GM10248 (cell line): Measurements from ENCODE around the gene C6orf15.
A peak's percentile ranks its signal among the peaks of the same experiment; 100 is the strongest.

Source experiments
- CTCF ChIA-PET: fragments of 300-600 bp; sonication (Branson Sonifier 250); formaldehyde crosslinking; extraction: SDS; loops from one replicate; lab custom pipeline; 2021; ENCODE audit warnings: antibody characterized with exemption; lab: Yijun Ruan, JAX
- POLR2A ChIA-PET: fragments of 350-650 bp; sonication (Branson Sonifier 250); formaldehyde crosslinking; extraction: SDS; loops from one replicate; lab custom pipeline; 2020; ENCODE audit warnings: antibody characterized with exemption; lab: Yijun Ruan, JAX
- DNase-seq: peaks from one replicate; pipeline ENCODE4 v3.0.0; 2012; ENCODE audit errors: extremely low spot score
- CTCF ChIP-seq: IDR thresholded peaks from 2 replicates; pipeline ENCODE4 v1.5.1; 2012; ENCODE audit warnings: mild to moderate bottlenecking, low read depth; ENCODE audit errors: extremely low read depth, missing control alignments, control extremely low read depth

The C6orf15 gene

DNA sequence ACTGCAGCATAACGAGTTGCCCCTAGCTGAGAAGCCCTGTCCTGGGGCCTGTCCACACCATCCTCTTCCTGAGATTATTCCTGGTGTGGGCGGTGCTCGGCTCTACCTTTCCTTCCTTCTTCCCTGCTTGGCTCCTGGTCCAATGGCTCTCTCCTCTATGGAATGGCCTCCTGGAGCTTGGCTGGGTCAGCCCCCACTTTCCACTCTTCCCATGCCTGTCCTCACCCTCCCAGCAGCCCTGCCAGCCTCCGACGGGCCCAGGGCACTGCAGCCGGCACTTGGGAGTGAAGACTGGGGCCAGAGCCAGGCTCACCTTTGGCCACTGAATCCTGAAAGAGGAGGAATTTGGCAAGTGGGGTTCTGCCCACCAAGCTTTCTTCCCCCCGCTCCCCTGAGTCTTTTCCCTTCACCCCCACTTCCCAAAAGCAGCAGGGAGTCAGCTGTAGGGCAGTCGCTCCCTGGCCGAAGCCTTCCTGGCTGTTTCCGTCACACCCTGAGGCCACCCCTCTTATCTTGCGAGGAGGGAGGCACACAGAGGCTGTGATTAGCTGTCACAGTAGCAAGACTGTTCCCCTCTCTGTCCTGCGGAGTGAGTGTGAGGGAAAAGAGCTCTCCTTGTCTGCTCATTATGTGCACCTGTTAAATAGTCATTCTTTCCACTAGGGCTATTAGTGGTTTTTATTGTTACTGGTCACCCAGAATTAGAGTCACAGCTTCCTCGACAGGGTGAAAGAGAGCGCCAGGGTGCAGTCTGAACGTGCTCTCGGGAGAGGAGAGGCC is 14.2 kb upstream of the C6orf15 start:
- POLR2A ChIA-PET, result no interaction called here
- CTCF ChIA-PET, result interaction anchor here (1.0 to 6.8 kb wide), 16 partner anchors 9 to 255 kb away, joined by 3 to 72 read pairs (median 5); partner anchors contain the start of genes C6orf15, CDSN, PSORS1C1 and PSORS1C2
- TF ChIP-seq CTCF, result no peak

DNA sequence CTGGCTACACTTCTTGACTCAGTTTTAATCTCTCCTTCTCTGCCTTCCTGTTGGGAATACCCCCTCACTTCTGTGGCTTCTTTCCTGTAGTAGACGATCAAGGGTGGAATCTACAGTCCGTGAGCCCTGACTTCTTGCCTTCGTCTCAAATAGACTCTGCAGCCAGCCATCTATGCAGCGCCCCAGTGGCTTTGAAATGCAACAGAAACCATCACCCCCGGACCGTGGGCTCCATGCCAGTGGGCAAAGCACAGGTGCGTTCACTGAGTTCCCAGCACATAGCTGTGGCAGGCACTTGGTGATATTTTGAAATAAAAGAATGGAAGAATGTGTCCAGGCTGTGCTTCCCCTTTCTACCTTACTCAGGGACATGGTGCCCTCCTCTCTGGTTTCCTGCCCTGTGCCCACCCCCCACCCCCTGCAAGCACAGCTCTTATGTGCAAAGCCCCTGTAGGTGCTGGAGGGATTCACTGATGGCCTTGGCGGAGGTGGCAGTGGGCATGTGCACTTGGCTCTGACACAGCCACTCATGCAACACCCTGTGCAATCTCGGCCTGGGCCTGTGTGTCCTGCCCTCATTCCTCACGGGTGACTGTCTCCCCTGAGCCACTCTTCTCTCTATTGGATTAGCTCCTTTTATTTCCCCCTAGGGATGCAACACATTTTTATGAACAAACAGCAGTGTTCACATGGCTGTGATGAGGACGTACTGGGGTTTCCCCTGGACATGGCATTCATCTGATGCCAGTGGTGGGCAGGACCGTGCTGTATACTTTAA is 13.4 kb upstream of the C6orf15 start:
- CTCF ChIA-PET, result interaction anchor here (0.7 to 6.8 kb wide), 8 partner anchors 8 to 71 kb away, joined by 3 to 72 read pairs (median 7); partner anchors contain the start of genes CDSN and PSORS1C1
- no peak for DNase-seq
- no peak for TF ChIP-seq CTCF
- POLR2A ChIA-PET, result no interaction called here

More for the DNA sequence above, 14.2 kb upstream of the C6orf15 start:
- DNase-seq, result peak; percentile 39

GRCh38 chr6:31125162-31125561 is 12.8 kb upstream of the C6orf15 start:
- DNase-seq, result no peak
- ChIA-PET POLR2A (no interaction called here), CTCF (interaction anchor here (1.1 to 2.4 kb wide), 3 partner anchors 12 to 72 kb away, joined by 3 to 8 read pairs (median 7); no protein-coding TSS in a partner anchor)
- TF ChIP-seq CTCF, result no peak

- DNase-seq, result no peak
These were observed 10.7 kb upstream of the C6orf15 start for GRCh38 chr6:31122791-31123706.

DNA sequence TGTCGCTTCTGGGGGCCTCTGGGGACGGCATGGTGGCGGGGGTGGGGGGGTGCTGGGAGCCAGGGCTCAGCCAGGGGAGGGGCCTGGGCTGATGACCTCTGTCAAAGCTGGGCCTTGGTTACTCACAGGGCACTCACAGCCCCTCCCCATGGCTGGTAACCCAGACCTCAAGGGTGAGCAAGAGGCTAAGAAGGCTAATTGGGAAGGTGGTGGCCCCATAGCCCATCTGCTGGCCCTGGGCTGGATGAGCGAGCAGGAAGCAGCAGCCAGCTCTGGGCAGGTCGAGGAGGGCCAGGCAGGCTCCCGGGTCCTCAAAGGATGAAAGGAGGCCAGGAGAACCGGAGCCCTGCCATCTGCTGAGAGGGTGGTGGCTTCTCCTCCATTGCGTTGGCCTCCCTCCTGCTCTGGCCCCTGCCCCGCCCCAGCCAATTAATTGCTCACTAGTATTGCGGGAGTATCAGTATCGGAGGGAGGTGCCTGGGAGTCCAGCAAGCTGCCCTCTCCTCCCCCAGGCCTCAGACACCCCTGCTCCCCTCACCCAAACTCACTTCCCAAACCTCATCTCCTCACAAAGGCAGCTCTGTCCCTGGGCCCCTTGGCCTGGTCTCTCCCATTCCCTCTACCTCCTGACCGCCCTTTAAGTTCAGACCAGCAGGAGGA is 8.9 kb upstream of the C6orf15 start:
- POLR2A ChIA-PET, result no interaction called here
- TF ChIP-seq CTCF, result no peak
- DNase-seq, result no peak
- CTCF ChIA-PET, result interaction anchor here (1.0 to 6.7 kb wide), 3 partner anchors 8 to 71 kb away, joined by 3 to 72 read pairs (median 3); no protein-coding TSS in a partner anchor

More at GRCh38 chr6:31122791-31123706, 10.7 kb upstream of the C6orf15 start:
- ChIA-PET POLR2A (no interaction called here), CTCF (interaction anchor here (0.8 to 1.8 kb wide), 6 partner anchors 12 to 578 kb away, joined by 3 to 7 read pairs (median 4); no protein-coding TSS in a partner anchor)
- no peak for TF ChIP-seq CTCF
